ENCODE results near the gene TMEM87B.

- TF ChIP-seq POLR2A (IDR thresholded peaks at IDR 0.05), result no peak
- TF ChIP-seq, protein P1, sequence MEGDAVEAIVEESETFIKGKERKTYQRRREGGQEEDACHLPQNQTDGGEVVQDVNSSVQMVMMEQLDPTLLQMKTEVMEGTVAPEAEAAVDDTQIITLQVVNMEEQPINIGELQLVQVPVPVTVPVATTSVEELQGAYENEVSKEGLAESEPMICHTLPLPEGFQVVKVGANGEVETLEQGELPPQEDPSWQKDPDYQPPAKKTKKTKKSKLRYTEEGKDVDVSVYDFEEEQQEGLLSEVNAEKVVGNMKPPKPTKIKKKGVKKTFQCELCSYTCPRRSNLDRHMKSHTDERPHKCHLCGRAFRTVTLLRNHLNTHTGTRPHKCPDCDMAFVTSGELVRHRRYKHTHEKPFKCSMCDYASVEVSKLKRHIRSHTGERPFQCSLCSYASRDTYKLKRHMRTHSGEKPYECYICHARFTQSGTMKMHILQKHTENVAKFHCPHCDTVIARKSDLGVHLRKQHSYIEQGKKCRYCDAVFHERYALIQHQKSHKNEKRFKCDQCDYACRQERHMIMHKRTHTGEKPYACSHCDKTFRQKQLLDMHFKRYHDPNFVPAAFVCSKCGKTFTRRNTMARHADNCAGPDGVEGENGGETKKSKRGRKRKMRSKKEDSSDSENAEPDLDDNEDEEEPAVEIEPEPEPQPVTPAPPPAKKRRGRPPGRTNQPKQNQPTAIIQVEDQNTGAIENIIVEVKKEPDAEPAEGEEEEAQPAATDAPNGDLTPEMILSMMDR (IDR thresholded peaks at IDR 0.05), result no peak
Observed at GRCh38 chr2:112153501-112153900, 98.4 kb downstream of the TMEM87B start.

Data from ovary (tissue), 3 donors.